RWPE2 (cell line): ENCODE data around the gene OR14A16.

Experiments used
- ATAC-seq: fragments of 200-7000 bp; cut with Tn5 transposase; 3 replicates; pipeline ENCODE4 v1.9.1; 2021; ENCODE audit warnings: low read depth
- DNase-seq: peaks from one replicate; pipeline ENCODE4 v3.0.0-alpha.2; 2020; ENCODE audit warnings: low spot score
- H3K27ac ChIP-seq: fragments of 450-650 bp; 2 replicates; pipeline ENCODE4 v1.5.1; 2017; ENCODE audit warnings: mild to moderate bottlenecking; ENCODE audit not compliant: poor library complexity, severe bottlenecking
- H3K27me3 ChIP-seq: fragments of 250-450 bp; sonication (Bioruptor Pico); 2 replicates; pipeline ENCODE4 v1.5.1; 2021; ENCODE audit warnings: mild to moderate bottlenecking, moderate library complexity; ENCODE audit not compliant: insufficient read depth, poor library complexity, severe bottlenecking
- H3K36me3 ChIP-seq: fragments of 250-450 bp; sonication (Bioruptor Pico); 2 replicates; pipeline ENCODE4 v1.5.1; 2020; ENCODE audit warnings: low read depth, mild to moderate bottlenecking, moderate library complexity
- H3K4me1 ChIP-seq: fragments of 250-450 bp; sonication (Bioruptor Pico); 2 replicates; pipeline ENCODE4 v1.5.1; 2021; ENCODE audit warnings: mild to moderate bottlenecking, moderate library complexity; ENCODE audit not compliant: insufficient read depth, poor library complexity, severe bottlenecking
- H3K4me3 ChIP-seq: fragments of 250-450 bp; sonication (Bioruptor Pico); 2 replicates; pipeline ENCODE4 v1.5.1; 2021; ENCODE audit warnings: mild to moderate bottlenecking, moderate library complexity; ENCODE audit not compliant: severe bottlenecking
- H3K9me3 ChIP-seq: fragments of 250-450 bp; sonication (Bioruptor Pico); 2 replicates; pipeline ENCODE4 v1.5.1; 2021; ENCODE audit warnings: mild to moderate bottlenecking, moderate library complexity; ENCODE audit not compliant: severe bottlenecking
- CTCF ChIP-seq: fragments of 450-650 bp; IDR thresholded peaks from one replicate; pipeline ENCODE4 v1.5.1; 2017; ENCODE audit warnings: mild to moderate bottlenecking, moderate library complexity; ENCODE audit not compliant: poor library complexity, severe bottlenecking

The OR14A16 gene

GRCh38 chr1:247812637-247813036 is 11.3 kb downstream of the OR14A16 start:
- H3K4me1 ChIP-seq = no peaks in the 10 kb centered on the region

DNA sequence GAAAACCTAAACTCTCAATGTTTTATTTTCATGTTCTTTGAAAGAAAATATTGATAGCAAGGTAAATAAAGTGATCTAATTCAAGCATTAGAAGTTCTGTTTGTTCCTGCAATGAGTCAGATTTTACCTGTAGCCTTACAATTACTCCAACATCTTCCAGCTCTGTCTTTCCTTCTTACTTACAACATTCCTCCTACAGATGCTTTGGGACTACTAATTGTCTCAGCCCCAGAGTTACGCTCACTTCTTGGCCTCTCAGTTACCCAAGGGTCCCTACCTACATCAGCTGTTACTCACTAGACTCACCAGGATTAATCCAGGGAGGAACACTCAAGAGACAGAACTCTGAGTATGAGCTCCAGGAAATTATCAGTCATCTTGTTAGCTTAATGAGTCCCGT is 26.4 kb downstream of the OR14A16 start:
- H3K9me3 ChIP-seq = no peaks in the 10 kb centered on the region
- no peak for TF ChIP-seq CTCF

More at GRCh38 chr1:247812637-247813036, 11.3 kb downstream of the OR14A16 start:
- H3K36me3 ChIP-seq = no peaks in the 10 kb centered on the region
- H3K9me3 ChIP-seq = no peaks in the 10 kb centered on the region
- no peak for TF ChIP-seq CTCF
- no peak overlapping the region for H3K4me3 ChIP-seq
- no peaks in the 10 kb centered on the region for H3K27me3 ChIP-seq
- DNase-seq (no peak), ATAC-seq (no peak)
- no peak overlapping the region for H3K27ac ChIP-seq

DNA sequence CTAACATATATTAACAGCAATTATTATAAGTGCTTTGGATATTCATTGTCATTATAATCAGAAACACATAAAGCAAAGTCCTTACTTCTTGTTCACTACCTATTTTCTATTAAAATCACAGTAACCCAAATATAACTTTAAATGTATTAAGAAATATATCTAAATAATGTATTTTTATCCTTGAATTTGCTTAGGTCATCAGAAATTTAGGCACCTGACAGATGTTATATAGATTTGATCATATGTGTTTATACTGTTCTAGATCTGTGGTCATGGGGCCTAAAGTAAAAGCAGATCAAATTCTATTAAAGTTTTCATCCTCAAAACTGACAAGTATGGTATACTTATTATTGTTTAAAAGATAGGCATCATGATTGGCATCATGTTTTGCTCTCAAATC is 54.3 kb downstream of the OR14A16 start:
- ATAC-seq = no peak
- Histone ChIP-seq H3K27ac (no peak overlapping the region), H3K27me3 (no peaks in the 10 kb centered on the region), H3K9me3 (no peaks in the 10 kb centered on the region), H3K4me1 (no peaks in the 10 kb centered on the region), H3K4me3 (no peak overlapping the region), H3K36me3 (no peaks in the 10 kb centered on the region)
- no peak for TF ChIP-seq CTCF
- no peak for DNase-seq

More for the DNA sequence above, 26.4 kb downstream of the OR14A16 start:
- no peak overlapping the region for H3K27ac ChIP-seq
- no peak overlapping the region for H3K4me3 ChIP-seq
- DNase-seq = no peak
- H3K36me3 ChIP-seq = no peaks in the 10 kb centered on the region
- no peaks in the 10 kb centered on the region for H3K27me3 ChIP-seq
- H3K4me1 ChIP-seq = no peaks in the 10 kb centered on the region
- no peak for ATAC-seq
